ENCODE results near the gene VPREB1.
"Not testable (repeated sequence)": the region's sequence is repeated elsewhere in the genome, so short reads cannot be mapped to it uniquely, and the experiment has no call there.

Gene VPREB1

DNA sequence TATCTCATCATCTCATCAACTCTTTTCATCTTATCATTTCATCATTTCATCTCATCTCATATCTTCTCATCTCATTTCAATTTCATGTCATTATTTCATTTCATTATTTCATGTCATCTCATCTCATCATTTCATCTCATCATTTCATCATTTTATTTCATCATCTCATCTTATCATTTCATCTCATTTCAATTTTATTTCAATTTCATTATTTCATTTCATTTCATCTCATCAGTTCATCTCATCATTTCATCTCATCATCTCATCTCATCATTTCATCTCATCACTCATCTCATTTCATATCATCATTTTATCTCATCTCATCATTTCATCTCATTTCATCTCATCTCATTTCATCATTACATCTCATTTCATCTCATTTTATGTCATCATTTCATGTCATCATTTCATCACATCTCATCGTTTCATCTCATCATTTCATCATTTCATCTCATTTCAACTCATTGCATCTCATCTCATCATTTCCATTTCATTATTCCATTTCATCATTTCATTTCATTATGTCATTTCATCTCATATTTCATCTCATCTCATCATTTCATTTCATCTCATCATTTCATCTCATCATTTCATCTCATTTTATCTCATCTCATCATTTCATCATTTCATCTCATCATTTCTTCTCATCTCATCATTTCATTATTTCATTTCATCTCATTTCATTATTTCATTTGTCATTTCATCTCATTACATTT is 42.0 kb downstream of the VPREB1 start:
- not testable (repeated sequence) for H3K9me3 ChIP-seq (ENCODE audit: insufficient read depth, low read length); H3K4me2 ChIP-seq (ENCODE audit: low read length); H3K4me3 ChIP-seq (ENCODE audit: low read length); H2AFZ ChIP-seq (ENCODE audit: low read depth, low read length); H3K4me1 ChIP-seq (ENCODE audit: low read length); H3K9ac ChIP-seq (ENCODE audit: low read length); H3K27ac ChIP-seq (ENCODE audit: low read length); H3K79me2 ChIP-seq (ENCODE audit: low read length); H3K27me3 ChIP-seq (ENCODE audit: low read depth, low read length); H4K20me1 ChIP-seq (ENCODE audit: insufficient read depth, low read length); H3K36me3 ChIP-seq (replicated peaks; ENCODE audit: low read depth, low read length)

DNA sequence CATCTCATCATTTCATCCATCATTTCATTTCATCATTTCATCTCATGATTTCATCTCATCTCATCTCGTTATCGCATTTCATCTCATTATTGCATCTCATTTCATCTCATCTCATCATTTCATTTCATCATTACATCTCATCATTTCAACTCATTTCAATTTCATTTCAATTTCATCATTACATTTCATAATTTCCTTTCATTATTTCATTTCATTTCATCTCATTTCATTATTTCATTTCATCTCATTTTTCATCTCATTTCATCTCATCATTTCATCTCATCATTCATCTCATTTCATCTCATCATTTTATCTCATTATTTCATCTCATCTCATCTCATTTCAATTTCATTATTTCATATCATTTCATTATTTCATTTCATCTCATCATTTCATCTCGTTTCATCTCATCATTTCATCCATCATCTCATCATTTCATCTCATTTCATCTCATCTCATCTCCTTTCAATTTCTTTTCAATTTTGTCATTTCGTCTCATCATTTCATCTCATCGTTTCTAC is 42.6 kb downstream of the VPREB1 start:
- H3K9me3 ChIP-seq (ENCODE audit: insufficient read depth, low read length); H3K79me2 ChIP-seq (ENCODE audit: low read length); H3K4me2 ChIP-seq (ENCODE audit: low read length); H3K4me1 ChIP-seq (ENCODE audit: low read length); H3K36me3 ChIP-seq (replicated peaks; ENCODE audit: low read depth, low read length); H4K20me1 ChIP-seq (ENCODE audit: insufficient read depth, low read length); H3K27ac ChIP-seq (ENCODE audit: low read length); H3K27me3 ChIP-seq (ENCODE audit: low read depth, low read length); H3K4me3 ChIP-seq (ENCODE audit: low read length); H3K9ac ChIP-seq (ENCODE audit: low read length); H2AFZ ChIP-seq (ENCODE audit: low read depth, low read length): not testable (repeated sequence)

DNA sequence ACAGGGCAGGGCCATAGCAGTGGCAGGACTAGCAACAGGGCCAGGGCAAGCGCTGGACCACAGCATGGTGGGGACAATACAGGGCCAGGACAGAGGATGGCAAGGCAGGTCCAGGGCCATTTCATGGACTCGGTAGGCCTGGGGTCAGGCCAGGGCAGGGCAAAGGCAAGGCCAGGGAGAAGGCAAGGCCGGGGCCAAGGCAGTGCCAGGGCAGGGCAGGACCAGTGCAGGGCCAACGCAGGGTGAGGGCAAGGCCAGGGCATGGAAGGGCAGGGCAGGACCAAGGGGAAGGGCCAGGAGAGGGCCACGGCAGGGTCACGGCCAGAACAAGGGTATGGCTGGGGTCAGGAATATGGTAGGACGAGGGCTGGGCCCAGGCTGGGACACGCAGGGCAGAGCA is 45.1 kb downstream of the VPREB1 start:
- not testable (repeated sequence) for H3K36me3 ChIP-seq (replicated peaks; ENCODE audit: low read depth, low read length); H4K20me1 ChIP-seq (ENCODE audit: insufficient read depth, low read length); H3K4me2 ChIP-seq (ENCODE audit: low read length)

DNA sequence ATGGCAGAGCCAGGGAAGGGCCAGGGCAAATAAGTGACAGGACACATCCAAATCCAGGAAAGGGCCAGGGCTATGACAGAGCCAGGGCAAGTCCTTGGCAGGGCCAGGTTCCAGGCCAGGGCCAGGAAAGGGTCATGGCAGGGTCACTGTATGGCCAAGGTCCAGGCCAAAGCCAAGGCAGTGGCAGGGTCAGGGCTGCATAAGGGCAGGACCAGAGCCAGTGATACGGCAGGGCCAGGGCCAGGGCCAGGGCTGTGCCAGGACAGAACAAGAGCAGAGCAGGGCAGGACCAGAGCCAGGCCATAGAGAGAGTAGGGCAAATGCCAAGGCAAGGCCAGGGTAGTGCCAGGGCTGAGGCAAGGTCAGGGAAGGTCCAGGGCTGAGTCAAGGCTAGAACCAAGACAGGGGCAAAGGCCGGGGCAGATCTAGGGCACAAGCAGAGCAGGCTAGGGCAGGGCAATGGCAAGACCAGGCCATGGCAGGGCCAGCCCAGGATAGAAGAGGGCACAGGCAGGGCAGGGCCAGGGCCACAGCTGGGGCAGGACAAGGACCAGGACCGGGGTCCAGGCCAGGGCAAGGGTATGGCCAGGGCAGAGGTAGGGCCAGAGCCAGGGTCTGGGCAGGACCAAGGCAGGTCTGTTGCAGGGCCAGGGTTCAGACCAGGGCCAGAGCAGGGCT is 46.7 kb downstream of the VPREB1 start:
- not testable (repeated sequence) for H4K20me1 ChIP-seq (ENCODE audit: insufficient read depth, low read length); H3K27me3 ChIP-seq (ENCODE audit: low read depth, low read length); H3K4me3 ChIP-seq (ENCODE audit: low read length); H3K9me3 ChIP-seq (ENCODE audit: insufficient read depth, low read length); H3K79me2 ChIP-seq (ENCODE audit: low read length); H3K27ac ChIP-seq (ENCODE audit: low read length); H3K4me2 ChIP-seq (ENCODE audit: low read length); H3K4me1 ChIP-seq (ENCODE audit: low read length); H3K36me3 ChIP-seq (replicated peaks; ENCODE audit: low read depth, low read length); H2AFZ ChIP-seq (ENCODE audit: low read depth, low read length); H3K9ac ChIP-seq (ENCODE audit: low read length)

More for the DNA sequence above, 45.1 kb downstream of the VPREB1 start:
- H3K4me1 ChIP-seq (ENCODE audit: low read length); H3K9ac ChIP-seq (ENCODE audit: low read length); H3K79me2 ChIP-seq (ENCODE audit: low read length); H2AFZ ChIP-seq (ENCODE audit: low read depth, low read length); H3K27ac ChIP-seq (ENCODE audit: low read length); H3K27me3 ChIP-seq (ENCODE audit: low read depth, low read length); H3K9me3 ChIP-seq (ENCODE audit: insufficient read depth, low read length); H3K4me3 ChIP-seq (ENCODE audit: low read length): not testable (repeated sequence)

DNA sequence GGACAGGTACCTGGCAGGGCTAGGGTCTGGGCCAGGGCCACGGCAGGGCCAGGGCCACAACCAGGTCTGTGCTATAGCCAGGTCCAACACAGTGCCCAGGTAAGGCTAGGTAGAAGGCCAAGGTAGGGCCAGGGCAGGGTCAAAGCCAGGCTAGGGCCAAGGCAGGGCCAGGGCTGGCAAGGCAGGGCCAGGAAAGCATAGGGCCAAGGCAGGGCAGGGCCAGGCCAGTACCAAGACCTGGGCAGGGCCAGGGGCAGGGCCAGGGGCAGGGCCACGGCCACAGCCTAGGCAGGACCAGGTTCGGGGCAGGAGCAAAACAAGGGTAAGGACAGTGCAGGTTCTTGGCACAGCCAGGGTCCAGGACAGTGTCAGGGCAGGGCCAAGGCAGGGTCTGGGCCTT is 48.1 kb downstream of the VPREB1 start:
- not testable (repeated sequence) for H3K27ac ChIP-seq (ENCODE audit: low read length); H3K36me3 ChIP-seq (replicated peaks; ENCODE audit: low read depth, low read length); H3K4me3 ChIP-seq (ENCODE audit: low read length); H2AFZ ChIP-seq (ENCODE audit: low read depth, low read length); H3K4me1 ChIP-seq (ENCODE audit: low read length); H3K27me3 ChIP-seq (ENCODE audit: low read depth, low read length); H3K4me2 ChIP-seq (ENCODE audit: low read length); H4K20me1 ChIP-seq (ENCODE audit: insufficient read depth, low read length); H3K9ac ChIP-seq (ENCODE audit: low read length); H3K79me2 ChIP-seq (ENCODE audit: low read length); H3K9me3 ChIP-seq (ENCODE audit: insufficient read depth, low read length)

DNA sequence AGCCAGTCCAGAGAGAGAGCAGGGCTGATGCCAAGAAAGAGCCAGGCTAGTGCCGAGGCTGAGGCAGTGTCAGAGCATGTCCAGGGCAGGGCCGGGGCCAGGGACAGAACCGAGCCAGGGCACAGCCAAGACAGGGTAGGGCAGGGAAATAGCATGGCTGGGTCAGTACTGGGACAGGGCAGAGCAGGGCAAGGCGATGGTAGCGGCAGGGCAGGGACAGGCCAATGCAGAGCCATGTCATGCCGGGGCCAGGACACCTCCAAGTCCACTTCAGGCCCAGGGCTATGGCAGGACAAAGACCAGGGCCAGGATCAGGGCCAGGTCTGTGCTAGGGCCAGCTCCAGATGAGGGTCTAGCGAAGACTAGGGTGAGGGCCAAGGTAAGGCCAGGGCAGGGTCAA is 48.9 kb downstream of the VPREB1 start:
- not testable (repeated sequence) for H3K9ac ChIP-seq (ENCODE audit: low read length); H3K27ac ChIP-seq (ENCODE audit: low read length); H4K20me1 ChIP-seq (ENCODE audit: insufficient read depth, low read length); H3K4me1 ChIP-seq (ENCODE audit: low read length); H3K4me3 ChIP-seq (ENCODE audit: low read length); H3K4me2 ChIP-seq (ENCODE audit: low read length); H3K9me3 ChIP-seq (ENCODE audit: insufficient read depth, low read length); H3K27me3 ChIP-seq (ENCODE audit: low read depth, low read length); H3K36me3 ChIP-seq (replicated peaks; ENCODE audit: low read depth, low read length); H2AFZ ChIP-seq (ENCODE audit: low read depth, low read length)
- H3K79me2 ChIP-seq (ENCODE audit: low read length) = peaks cover 13% of the 10 kb centered on the region

DNA sequence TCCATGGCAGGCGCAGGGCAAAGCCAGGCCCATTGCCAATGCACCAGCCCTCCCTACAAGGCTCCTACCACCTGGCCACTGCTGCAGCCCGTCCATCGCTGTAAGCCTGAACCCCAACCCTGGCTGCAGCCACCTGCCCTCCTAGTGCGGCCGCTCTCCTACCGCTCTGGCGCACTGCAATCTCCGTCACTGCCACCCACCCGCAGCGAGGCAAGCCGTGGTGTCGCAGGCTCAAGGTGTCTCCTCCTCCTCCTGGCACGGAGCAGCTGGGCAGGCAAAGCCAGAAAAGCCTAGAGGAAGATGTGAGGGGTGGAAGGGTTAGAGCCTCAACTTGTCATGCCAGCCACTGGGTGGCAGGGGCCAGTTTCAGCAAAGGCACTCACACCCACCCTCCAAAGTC is 50.1 kb downstream of the VPREB1 start:
- not testable (repeated sequence) for H3K4me1 ChIP-seq (ENCODE audit: low read length); H4K20me1 ChIP-seq (ENCODE audit: insufficient read depth, low read length); H3K4me3 ChIP-seq (ENCODE audit: low read length); H3K36me3 ChIP-seq (replicated peaks; ENCODE audit: low read depth, low read length); H2AFZ ChIP-seq (ENCODE audit: low read depth, low read length); H3K27ac ChIP-seq (ENCODE audit: low read length); H3K9me3 ChIP-seq (ENCODE audit: insufficient read depth, low read length); H3K9ac ChIP-seq (ENCODE audit: low read length); H3K27me3 ChIP-seq (ENCODE audit: low read depth, low read length); H3K4me2 ChIP-seq (ENCODE audit: low read length)
- H3K79me2 ChIP-seq (ENCODE audit: low read length) = peaks cover 23% of the 10 kb centered on the region

All from OCI-LY3 (cell line).